TTC549 (cell line): ENCODE data around the gene FAM131C.

Experiments used
- FAIRE-seq: peaks from 2 replicates; lab custom pipeline; 2012; peaks lifted over from hg19 to GRCh38; lab: Jason Lieb, UNC

The FAM131C gene

DNA sequence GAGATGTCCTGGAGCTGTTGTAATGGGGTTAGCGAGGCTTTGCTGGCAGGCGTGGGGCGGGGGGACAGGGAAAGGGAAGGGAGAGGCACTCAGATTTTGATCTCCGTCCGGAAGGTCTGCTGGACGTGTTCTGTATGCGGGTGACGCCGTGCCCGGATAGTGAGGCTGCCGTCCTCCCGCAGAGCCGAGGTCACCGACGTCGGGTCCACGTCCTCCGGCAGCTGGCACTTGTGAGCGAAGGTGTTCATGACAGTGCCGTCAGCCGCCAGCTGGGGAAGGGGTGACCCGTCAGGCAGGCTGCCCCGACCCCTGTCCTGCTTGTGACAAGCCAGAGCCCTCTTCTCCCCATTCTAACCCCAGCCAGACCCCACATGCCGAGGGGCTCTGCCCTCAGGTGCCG is 58.0 kb downstream of the FAM131C start:
- FAIRE-seq, result no peak

DNA sequence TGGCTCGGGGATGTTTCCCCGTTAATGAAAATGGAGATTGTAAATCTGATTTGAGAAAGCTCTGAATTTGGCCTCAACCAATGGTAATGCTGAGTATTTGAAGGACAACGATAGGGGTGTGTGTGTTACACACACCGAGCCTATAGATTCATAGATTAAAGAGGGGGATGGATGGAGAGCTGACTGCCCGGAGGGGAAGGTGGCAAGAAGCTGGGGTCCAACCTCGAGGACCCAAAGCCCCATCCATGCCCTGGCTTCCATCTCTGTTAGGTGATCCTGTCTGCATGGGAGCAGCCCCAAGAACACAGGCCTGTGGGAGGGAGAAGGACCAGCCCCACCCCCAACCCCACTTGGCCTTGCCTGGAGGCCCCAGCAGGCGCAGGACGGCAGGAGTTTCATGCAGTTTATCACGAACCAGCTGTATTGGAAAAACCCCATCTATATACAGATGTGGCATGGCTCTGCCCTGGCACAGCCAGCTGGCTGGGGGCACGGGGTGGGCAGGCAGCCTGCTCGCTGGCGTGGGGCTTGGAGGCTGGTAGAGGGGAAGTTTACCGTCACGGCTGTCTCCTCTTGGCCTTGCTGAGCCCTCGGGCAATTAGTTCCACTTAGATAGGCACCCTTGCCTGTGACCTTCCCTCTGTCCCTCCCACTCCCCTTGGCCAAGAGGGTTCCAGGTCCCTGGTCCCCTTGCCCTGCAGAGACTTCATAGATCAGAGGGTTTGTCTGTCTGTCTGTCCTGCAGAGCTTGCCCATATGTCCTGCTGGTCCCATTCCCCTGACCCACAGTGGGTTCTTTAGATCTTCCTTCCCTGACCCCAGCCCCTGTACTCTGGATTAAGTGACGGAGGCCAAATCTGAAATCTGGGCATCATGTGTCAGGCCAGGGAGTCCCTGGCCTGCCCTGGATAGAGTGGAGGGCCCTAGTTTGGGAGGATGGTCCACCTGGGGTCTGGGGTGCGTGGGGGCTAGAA is 58.7 kb downstream of the FAM131C start:
- FAIRE-seq, result no peak

DNA sequence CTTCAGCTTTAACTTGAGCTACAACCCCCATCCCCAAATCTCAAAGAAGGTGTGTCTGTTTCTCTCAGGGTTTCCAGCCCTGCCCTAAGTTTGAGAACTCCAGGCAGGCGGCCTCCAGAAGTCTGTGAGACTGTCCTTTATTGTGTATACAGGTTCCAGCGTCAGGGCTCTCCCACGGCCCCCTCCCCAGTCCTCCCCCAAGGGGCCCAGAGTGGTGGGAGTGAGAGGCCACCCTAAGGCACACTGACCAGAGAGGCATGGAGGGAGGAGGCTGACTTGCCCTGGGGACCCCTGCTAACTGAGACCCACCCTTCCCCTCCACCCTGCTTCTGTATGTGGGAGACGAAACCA is 59.6 kb downstream of the FAM131C start:
- no peak for FAIRE-seq

DNA sequence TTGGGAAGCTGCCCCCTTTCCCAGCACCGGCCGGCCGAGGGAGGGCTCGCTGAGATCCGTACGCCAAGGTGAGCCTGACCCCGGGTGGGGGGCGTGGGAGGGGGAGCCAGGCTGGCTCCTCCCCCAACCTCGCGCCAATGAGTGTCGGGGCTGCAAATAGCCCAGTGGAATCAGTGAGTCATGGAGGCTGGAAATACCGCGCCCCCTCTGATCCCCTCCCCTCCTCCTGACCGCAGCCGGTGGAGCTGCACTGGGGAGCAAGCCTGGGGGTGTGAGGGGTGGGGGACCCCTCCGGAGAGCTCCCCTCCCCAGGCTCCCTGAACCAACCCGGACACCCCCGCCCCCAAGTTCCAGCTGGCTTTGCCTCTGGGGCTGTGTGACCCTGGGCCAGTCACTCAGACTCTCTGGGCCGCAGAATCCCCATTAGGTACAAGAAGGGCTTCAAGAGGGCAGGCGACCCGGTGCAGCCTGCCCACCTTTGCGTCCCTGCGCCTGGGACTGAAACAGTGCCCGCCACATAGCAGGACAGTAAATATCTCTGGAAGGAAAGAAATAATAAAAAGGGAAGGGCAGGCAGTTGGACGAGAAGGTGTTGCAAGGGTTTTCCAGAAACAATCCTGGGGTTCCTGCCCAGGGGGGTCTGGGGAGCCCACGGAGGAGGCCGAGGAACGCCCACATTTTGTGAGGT is 60.1 kb downstream of the FAM131C start:
- no peak for FAIRE-seq

DNA sequence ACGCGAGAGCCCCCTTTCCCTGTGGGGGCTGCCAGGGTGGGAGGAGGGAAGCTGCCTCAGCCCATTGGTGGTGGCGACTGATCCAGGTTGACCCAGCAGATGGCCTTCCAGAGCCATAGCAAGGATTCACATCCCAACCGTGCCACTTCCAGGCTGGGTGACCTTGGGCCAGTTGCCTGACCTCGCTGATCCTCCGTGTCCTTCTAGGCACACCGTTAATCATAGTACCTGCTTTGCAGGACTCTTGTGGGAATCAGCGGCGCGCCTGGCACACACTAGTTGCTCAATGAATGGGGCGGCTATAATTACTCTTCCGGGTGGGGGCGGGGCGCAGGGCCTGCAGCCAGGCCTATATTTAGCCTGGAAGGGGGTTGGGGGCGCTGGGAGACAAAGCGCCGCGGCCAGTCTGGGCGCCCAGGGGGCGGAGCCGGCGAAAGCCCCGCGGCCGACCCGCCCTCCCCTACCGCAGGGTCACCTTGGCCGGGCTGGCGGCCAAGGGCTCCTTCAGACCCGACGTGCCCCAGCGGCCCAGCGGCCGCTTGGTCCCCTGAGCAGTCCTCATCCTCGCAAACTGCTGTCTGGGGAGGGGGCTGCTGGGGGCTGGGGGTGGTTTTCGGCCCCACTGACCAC is 60.7 kb downstream of the FAM131C start:
- FAIRE-seq, result no peak

DNA sequence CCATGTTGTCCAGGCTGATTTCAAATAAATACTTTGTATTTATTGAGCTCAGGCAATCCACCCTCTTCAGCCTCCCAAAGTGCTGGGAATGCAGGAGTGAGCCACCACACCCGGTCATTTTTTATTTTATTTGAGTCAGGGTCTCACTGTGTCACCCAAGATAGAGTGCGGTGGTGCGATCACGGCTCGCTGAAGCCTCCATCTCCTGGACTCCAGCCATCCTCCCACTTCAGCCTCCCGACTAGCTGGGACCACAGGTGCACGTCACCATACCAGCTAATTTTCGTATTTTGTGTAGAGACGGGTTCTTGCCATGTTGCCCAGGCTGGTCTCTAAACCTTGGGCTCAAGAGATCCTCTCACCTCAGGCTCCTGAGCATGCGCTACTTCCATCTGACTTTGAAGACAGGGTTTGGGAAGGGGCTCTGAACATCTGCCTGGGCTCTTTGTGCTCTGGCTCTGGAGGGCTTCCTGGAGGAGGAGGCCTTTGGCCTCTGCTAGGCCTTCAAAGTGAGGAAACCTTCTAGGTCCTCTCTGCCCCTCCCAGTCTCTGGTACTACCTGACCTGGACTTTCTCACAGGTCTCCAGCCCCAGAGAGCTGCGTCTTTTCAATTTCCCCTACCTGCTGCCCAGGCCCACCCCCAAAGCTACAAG is 61.4 kb downstream of the FAM131C start:
- no peak for FAIRE-seq

DNA sequence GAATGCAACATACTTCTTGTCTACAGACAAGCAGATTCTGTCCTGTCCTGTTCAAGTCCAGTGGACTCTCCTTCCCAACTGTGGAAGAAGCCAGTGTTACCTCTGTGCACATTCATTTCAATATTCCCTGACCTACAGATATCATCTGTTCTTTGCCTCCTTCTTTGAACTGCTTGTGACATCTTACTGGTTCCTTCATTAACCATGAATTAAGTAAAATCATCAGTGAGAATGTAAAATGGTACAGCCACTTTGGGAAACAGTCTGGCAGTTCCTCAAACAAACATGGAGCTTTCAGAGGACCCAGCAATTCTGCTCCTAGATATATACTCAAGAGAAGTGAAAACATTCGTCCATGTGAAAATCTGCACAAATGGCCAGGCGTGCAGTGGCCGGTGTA is 62.6 kb downstream of the FAM131C start:
- no peak for FAIRE-seq

DNA sequence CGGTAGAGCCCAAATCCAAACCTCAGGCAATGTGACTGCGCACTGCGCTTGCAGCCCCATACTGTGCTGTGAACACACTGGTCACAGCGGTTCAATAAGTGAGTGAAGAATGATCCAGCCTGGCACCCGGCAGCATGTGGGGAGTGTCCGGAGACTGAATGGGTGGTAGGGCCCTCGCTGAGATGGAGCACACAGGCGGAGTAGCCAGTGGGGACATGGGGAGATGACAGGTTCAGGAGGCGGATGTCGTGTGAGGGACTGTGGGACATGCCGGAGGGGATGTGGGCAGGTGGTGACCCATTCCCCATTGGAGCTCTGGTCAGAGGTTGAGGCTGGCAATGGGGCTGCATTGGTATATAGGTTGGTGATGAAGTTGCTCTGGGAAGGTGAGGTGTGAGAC is 63.8 kb downstream of the FAM131C start:
- FAIRE-seq, result no peak

DNA sequence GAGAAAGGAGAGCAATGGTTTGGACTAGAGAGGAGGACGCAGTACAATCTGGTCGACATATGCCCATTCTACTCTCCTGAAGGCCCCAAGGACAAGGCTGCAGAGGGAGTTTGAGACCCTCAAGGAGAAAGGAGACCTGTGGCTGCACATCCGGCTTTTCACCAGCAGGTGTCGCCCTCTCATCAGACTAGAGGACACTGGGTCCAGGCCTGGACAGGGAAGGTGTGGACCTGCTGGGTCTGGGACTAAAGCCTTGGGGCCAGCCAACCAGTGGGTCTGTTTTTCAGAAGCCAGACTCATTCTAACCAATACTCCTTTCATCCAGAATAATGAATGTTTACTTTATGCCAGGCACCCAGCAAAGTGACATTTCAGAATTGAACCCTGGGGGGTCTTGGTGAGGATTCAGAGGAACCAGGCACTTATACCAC is 64.4 kb downstream of the FAM131C start:
- peak; percentile 57 for FAIRE-seq
